GM18909 (cell line): ENCODE results near the gene PIP4K2B.

Source experiments
- ATAC-seq: cut with Tn5 transposase; IDR thresholded peaks from one replicate; pipeline ENCODE4 v1.9.1; 2021; ENCODE audit warnings: mild to moderate bottlenecking; ENCODE audit not compliant: unreplicated experiment, poor library complexity

The PIP4K2B gene

GRCh38 chr17:38746849-38747462 is 52.4 kb downstream of the PIP4K2B start:
- no peak for ATAC-seq

GRCh38 chr17:38746004-38746848 is 53.1 kb downstream of the PIP4K2B start:
- no peak for ATAC-seq

- ATAC-seq, result no peak
Measured at GRCh38 chr17:38745545-38745944, 53.8 kb downstream of the PIP4K2B start.

- no peak for ATAC-seq
Measured at GRCh38 chr17:38743556-38744171, 55.7 kb downstream of the PIP4K2B start.

- no peak for ATAC-seq
Measured at GRCh38 chr17:38742411-38743308, 56.7 kb downstream of the PIP4K2B start.

- no peak for ATAC-seq
Measured at GRCh38 chr17:38741921-38742410, 57.4 kb downstream of the PIP4K2B start.

GRCh38 chr17:38741461-38741860 is 57.9 kb downstream of the PIP4K2B start:
- ATAC-seq, result no peak

GRCh38 chr17:38740806-38741205 is 58.5 kb downstream of the PIP4K2B start:
- ATAC-seq, result no peak

GRCh38 chr17:38740044-38740443 is 59.3 kb downstream of the PIP4K2B start:
- ATAC-seq, result no peak

- ATAC-seq, result no peak
Measured at GRCh38 chr17:38739305-38739704, 60.1 kb downstream of the PIP4K2B start.

GRCh38 chr17:38738686-38739085 is 60.7 kb downstream of the PIP4K2B start:
- ATAC-seq, result no peak

GRCh38 chr17:38738007-38738662 is 61.2 kb downstream of the PIP4K2B start:
- ATAC-seq, result no peak

GRCh38 chr17:38735161-38735997 is 64.0 kb downstream of the PIP4K2B start:
- ATAC-seq, result no peak

- no peak for ATAC-seq
Measured at GRCh38 chr17:38733982-38734973, 65.1 kb downstream of the PIP4K2B start.

GRCh38 chr17:38733282-38733981 is 65.9 kb downstream of the PIP4K2B start:
- no peak for ATAC-seq

GRCh38 chr17:38732376-38733281 is 66.7 kb downstream of the PIP4K2B start:
- ATAC-seq, result no peak
